RWPE2 (cell line): ENCODE results near the gene WRNIP1.

ENCODE experiments used
- ATAC-seq: fragments of 200-7000 bp; cut with Tn5 transposase; 3 replicates; pipeline ENCODE4 v1.9.1; 2021; ENCODE audit warnings: low read depth
- DNase-seq: peaks from one replicate; pipeline ENCODE4 v3.0.0-alpha.2; 2020; ENCODE audit warnings: low spot score
- H3K27ac ChIP-seq: fragments of 450-650 bp; 2 replicates; pipeline ENCODE4 v1.5.1; 2017; ENCODE audit warnings: mild to moderate bottlenecking; ENCODE audit not compliant: poor library complexity, severe bottlenecking
- H3K27me3 ChIP-seq: fragments of 250-450 bp; sonication (Bioruptor Pico); 2 replicates; pipeline ENCODE4 v1.5.1; 2021; ENCODE audit warnings: mild to moderate bottlenecking, moderate library complexity; ENCODE audit not compliant: insufficient read depth, poor library complexity, severe bottlenecking
- H3K36me3 ChIP-seq: fragments of 250-450 bp; sonication (Bioruptor Pico); 2 replicates; pipeline ENCODE4 v1.5.1; 2020; ENCODE audit warnings: low read depth, mild to moderate bottlenecking, moderate library complexity
- H3K4me1 ChIP-seq: fragments of 250-450 bp; sonication (Bioruptor Pico); 2 replicates; pipeline ENCODE4 v1.5.1; 2021; ENCODE audit warnings: mild to moderate bottlenecking, moderate library complexity; ENCODE audit not compliant: insufficient read depth, poor library complexity, severe bottlenecking
- H3K4me3 ChIP-seq: fragments of 250-450 bp; sonication (Bioruptor Pico); 2 replicates; pipeline ENCODE4 v1.5.1; 2021; ENCODE audit warnings: mild to moderate bottlenecking, moderate library complexity; ENCODE audit not compliant: severe bottlenecking
- H3K9me3 ChIP-seq: fragments of 250-450 bp; sonication (Bioruptor Pico); 2 replicates; pipeline ENCODE4 v1.5.1; 2021; ENCODE audit warnings: mild to moderate bottlenecking, moderate library complexity; ENCODE audit not compliant: severe bottlenecking
- CTCF ChIP-seq: fragments of 450-650 bp; IDR thresholded peaks from one replicate; pipeline ENCODE4 v1.5.1; 2017; ENCODE audit warnings: mild to moderate bottlenecking, moderate library complexity; ENCODE audit not compliant: poor library complexity, severe bottlenecking

The WRNIP1 gene

DNA sequence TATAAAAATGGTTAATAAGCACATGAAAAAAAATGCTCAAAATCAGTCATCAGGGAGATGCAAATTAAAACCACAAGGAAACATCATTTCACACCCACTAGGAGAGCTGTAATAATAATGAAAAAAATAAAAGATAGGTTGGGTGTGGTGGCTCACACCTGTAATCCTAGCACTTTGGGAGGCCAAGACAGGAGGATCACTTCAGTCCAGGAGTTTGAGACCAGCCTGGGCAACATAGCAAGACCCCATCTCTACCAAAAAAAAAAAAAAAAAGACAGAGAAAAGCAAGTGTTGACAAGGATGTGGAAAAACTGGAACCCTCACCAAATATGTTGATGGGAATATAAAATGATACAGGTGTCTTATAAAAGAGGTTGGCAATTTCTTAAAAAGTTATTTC, 11.4 kb upstream of the WRNIP1 start:
- ATAC-seq, result no peak
- Histone ChIP-seq H3K9me3 (no peaks in the 10 kb centered on the region), H3K36me3 (no peaks in the 10 kb centered on the region), H3K27ac (no peak overlapping the region), H3K4me1 (no peaks in the 10 kb centered on the region), H3K4me3 (no peak overlapping the region), H3K27me3 (no peaks in the 10 kb centered on the region)
- no peak for DNase-seq
- TF ChIP-seq CTCF, result no peak

DNA sequence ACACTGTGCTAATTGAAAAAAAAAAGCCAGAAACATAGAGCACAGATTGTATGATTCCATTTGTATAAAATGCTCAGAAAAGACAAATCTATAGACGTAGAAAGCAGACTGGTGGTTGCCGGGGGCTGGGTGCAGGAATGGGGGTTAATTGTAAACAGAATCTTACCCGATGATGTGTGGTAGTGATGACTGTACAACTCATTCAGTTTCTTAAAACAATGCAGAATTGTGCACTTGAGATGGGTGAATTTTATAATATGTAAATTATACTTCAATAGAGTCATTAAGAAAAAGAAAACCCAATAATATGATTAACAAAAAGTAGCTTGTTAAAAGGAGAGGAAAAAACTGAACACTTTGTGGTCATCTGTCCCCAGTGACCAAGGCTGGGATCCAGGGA, 10.8 kb upstream of the WRNIP1 start:
- no peaks in the 10 kb centered on the region for H3K27me3 ChIP-seq
- H3K4me3 ChIP-seq, result no peak overlapping the region
- H3K9me3 ChIP-seq, result no peaks in the 10 kb centered on the region
- no peak for TF ChIP-seq CTCF
- no peaks in the 10 kb centered on the region for H3K36me3 ChIP-seq
- no peak for DNase-seq
- ATAC-seq, result no peak
- no peaks in the 10 kb centered on the region for H3K4me1 ChIP-seq
- H3K27ac ChIP-seq, result no peak overlapping the region

- H3K27ac ChIP-seq, result no peak overlapping the region
- TF ChIP-seq CTCF, result no peak
- DNase-seq (no peak), ATAC-seq (no peak)
- H3K9me3 ChIP-seq, result no peaks in the 10 kb centered on the region
- no peak overlapping the region for H3K4me3 ChIP-seq
- H3K4me1 ChIP-seq, result no peaks in the 10 kb centered on the region
- no peaks in the 10 kb centered on the region for H3K36me3 ChIP-seq
- H3K27me3 ChIP-seq, result no peaks in the 10 kb centered on the region
Observed at GRCh38 chr6:2754911-2755310, 10.3 kb upstream of the WRNIP1 start.

DNA sequence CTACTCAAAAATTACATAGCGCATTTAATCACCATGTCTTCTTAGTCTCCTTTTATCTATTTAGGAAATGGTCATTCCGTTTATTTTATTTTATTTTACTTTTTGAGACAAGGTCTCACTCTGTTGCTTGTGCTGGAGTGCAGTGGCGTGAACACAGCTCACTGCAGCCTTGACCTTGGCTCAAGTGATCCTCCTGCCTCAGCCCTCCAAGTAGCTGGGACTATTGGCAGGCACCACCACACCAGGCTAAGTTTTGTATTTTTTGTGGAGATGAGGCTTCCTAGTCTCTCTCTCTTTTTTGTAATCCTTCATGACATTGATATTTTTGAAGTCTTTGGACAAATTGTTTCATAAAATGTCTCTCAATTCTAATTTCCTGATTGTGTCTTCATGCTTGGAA, 9.7 kb upstream of the WRNIP1 start:
- no peaks in the 10 kb centered on the region for H3K36me3 ChIP-seq
- no peak for TF ChIP-seq CTCF
- ATAC-seq, result no peak

DNA sequence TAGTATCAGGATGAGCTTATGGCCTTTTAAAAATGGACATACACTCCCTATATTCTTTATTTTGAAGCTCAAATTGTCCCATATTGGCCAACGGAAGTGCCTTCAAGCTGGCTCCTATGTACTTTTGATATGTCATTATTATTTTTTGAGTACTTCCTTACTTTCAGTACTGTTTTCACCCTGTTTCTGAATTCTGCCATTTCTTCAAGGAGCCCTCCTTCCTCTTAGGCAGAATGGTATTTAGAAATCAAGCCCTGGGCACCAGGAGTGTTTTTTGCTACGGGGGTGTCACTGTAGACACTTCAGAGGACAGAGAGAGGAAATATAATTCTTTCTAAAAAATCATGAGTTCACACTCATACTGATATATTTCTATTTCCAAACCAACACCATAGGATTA, 9.0 kb upstream of the WRNIP1 start:
- Histone ChIP-seq H3K27ac (no peak overlapping the region), H3K4me1 (no peaks in the 10 kb centered on the region), H3K36me3 (no peaks in the 10 kb centered on the region), H3K4me3 (no peak overlapping the region), H3K9me3 (no peaks in the 10 kb centered on the region), H3K27me3 (no peaks in the 10 kb centered on the region)
- TF ChIP-seq CTCF, result no peak
- ATAC-seq (no peak), DNase-seq (no peak)

More for the DNA sequence above, 9.7 kb upstream of the WRNIP1 start:
- Histone ChIP-seq H3K27me3 (no peaks in the 10 kb centered on the region), H3K27ac (no peak overlapping the region), H3K9me3 (no peaks in the 10 kb centered on the region), H3K4me1 (no peaks in the 10 kb centered on the region), H3K4me3 (no peak overlapping the region)
- DNase-seq, result no peak
